GM18907 (cell line): Measurements from ENCODE around the gene VMP1.
"Not testable (repeated sequence)": the region's sequence is repeated elsewhere in the genome, so short reads cannot be mapped to it uniquely, and the experiment has no call there.

ENCODE experiments used
- ATAC-seq: cut with Tn5 transposase; IDR thresholded peaks from one replicate; pipeline ENCODE4 v1.9.1; 2021; ENCODE audit warnings: mild to moderate bottlenecking, moderate library complexity; ENCODE audit not compliant: unreplicated experiment

Gene VMP1

GRCh38 chr17:59806322-59806721 is 98.9 kb downstream of the VMP1 start:
- not testable (repeated sequence) for ATAC-seq

GRCh38 chr17:59807892-59808509 is 100.5 kb downstream of the VMP1 start:
- no peak for ATAC-seq

- ATAC-seq, result no peak
These were observed 103.4 kb downstream of the VMP1 start for GRCh38 chr17:59810894-59811153.

GRCh38 chr17:59811209-59811608 is 103.8 kb downstream of the VMP1 start:
- ATAC-seq, result no peak

DNA sequence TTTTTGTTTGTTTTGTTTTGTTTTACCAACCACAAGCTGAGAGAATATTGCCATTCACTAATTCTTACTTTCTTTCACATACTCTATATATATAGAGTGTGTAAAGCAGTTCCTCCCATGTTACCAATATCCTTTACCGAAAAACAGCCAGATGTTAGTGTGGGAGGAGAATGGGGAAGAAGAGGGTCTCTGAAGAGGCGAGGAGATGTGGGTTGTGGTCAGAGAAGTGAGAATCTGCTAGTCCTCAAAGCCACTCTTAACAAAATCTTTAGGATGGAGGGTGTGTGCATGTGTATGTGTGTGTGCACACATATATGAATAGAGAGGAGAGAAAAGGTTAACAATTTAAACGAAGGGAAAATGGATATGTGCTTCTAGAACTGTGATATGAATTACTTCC is 104.7 kb downstream of the VMP1 start:
- ATAC-seq, result no peak

DNA sequence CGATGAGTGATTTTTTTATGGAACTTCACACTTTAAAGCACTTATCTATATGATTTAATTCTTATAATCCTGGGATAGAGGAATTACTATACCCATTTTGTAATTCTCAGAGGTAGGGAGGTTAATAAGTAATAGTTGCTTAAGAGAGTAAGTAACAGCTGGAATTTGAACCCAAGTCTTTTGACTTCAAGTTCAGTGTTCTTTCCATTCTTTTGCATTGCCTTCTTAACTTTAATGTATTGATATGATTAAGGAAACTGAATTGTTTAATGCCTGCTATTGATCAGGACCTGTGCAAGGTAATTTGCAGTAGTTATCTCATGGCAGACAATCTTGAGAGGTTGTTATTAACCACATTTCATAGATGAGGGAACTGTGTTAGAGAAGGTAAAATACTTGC is 106.8 kb downstream of the VMP1 start:
- no peak for ATAC-seq

DNA sequence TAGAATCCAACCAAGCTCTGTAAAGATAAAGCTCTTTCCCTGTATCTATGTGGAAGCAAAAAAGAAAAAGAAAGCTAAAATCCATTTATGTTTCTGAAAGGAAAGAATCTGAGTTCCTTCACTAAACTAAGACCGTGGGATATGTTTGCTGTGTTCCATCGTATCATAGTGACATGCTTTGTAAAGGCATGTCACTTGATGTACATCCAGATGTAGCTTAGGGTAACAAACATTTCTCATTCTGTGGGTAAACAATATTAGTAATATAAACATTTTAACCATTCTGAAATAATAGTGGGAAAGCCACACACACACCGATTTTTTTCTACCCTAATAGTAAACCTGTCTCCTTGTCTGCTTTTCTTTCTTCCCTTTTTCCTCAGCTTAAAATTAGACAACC is 107.2 kb downstream of the VMP1 start:
- ATAC-seq, result no peak

DNA sequence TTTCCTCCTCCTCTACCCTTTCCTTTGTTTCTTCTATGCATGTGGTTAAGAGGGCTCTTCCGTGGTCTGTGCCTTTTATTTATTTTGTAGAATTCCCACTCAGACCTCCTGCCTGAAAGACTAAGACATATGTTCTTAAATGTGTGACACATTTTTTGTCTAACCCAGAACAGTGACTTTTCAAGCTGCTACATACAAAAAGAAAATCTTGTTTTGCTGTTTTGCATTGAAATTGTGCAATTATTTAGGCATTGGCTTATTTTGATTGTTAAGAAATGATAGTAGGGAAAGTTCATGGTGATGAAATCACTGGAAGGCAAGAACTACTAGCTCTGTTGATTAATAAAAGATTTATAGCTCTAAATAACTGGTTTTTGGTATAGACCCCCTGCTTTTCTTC is 108.5 kb downstream of the VMP1 start:
- ATAC-seq, result no peak

- ATAC-seq, result no peak
These were observed 118.3 kb downstream of the VMP1 start for GRCh38 chr17:59825533-59826322.

- no peak for ATAC-seq
These were observed 119.4 kb downstream of the VMP1 start for GRCh38 chr17:59826706-59827453.

DNA sequence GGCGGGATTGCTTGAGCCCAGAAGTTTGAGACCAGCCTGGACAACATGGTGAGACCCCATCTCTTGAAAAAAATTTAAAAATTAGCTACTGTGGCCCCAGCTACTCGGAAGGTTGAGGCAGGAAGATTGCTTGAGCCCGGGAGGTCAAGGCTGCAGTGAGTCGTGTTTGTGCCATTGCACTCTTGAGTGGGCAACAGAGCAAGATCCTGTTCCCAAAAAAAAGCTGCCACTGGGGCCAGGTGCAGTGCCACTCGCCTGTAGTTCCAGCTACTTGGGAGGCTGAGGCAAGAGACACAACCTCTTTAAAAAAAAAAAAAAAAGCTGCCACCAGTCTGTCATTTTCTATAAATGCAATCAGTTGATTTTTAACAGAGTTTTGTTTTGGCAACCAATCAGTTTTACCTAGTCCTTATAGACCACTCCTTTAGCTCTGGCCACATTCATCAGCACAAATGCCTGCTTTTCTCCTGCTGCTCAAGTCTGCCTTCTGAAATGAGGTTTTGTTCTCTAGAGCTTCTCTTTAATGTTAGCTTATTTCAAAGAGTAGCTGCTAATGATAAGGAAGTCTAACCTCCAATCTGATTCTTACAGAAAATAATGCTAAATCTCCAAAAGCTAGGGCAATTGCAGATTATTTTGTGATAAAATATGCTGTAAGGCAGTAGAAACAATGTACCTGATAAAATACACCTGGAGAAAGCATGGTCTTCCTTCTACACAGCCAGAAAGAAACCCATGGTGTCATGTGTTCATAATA is 120.4 kb downstream of the VMP1 start:
- ATAC-seq, result peak; percentile 32

GRCh38 chr17:59828478-59828760 is 121.0 kb downstream of the VMP1 start:
- no peak for ATAC-seq

GRCh38 chr17:59828819-59829216 is 121.4 kb downstream of the VMP1 start:
- peak; percentile 1 for ATAC-seq

DNA sequence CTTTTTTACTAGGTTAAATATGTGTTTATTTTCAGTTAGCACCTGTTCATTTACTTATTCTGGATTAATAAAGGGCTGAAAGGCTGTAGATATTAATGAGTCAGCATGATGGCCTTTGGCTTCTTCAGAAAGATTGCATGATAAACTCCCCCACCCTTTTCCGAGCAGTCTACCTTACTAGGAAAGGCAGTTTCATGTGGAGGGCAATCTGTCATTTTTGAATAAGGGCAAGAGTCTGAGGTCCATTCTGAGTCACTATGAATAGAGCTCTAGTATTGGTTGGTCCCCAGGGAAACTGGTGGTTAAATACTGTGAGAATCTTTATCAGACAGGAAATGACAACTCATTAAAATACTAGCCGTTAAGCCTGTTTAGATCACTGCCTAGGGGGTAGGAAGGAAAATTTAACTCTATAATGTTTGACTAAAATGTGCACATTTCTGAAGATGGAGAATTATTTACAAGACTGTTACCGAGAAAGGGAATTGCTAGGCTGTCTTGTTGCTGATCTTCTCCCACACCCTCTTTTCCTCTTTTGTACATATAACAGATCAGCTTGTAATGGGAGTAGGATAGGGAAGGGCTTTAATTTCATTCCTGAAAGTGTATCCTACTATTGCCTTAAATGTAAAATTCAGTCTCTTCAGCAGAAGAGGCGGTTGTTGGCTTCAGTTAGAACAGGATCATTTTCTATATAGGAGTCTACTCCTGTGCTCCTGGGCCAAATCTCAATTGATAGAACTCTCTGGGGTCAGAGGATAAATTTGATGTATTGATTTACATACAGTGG is 122.0 kb downstream of the VMP1 start:
- ATAC-seq, result peak; percentile 73

DNA sequence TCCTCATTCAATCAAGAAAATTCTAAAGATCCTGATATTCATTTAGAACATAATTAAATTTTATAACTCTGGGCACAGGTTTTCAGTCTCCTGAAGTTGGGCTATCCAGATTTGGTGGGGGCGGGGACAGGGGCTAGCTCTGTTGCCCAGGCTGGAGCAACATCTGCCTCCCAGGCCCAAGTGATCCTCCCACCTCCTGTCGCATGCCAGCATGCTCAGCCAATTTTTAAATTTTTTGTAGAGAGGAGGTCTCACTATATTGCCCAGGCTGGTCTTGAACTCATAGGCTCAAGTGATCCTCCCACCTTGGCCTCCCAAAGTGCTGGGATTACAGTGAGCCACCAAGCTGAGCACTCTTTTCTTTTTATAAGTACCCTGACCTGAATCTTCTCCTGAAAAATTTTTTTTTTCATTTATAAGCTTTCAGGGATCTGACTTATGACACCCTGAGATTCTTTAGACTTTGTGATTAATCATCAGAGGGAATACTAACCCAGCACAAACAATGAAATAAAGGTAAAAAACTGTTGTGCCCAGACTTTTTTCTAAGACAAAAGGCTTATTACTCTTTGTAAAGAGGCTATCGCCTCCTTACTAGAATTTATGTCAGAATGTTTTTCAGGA is 122.7 kb downstream of the VMP1 start:
- ATAC-seq, result no peak

- no peak for ATAC-seq
These were observed 123.5 kb downstream of the VMP1 start for GRCh38 chr17:59830846-59831486.

DNA sequence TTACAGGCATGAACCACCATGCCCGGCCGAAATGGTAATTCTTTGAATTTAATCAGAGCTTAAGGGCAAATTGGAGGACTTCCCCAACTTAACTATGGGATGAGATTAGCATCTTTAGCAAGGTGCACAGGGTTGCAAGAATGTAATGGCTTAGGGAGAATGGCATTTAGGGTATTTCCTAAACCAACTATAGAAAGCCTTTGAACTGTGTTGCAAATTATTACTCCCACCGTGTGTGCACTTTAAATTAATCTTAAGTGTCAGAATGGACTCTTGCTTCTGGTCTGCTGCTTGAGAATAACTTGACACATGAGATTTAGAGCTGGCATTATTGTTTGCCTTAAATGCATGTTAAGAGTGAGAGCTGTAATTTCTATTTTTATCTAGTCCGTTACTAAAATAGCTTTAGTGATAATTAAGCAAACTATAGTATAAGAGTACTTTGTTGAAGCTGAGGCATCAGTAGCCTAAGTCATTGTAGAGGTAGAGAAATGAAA is 125.5 kb downstream of the VMP1 start:
- no peak for ATAC-seq

DNA sequence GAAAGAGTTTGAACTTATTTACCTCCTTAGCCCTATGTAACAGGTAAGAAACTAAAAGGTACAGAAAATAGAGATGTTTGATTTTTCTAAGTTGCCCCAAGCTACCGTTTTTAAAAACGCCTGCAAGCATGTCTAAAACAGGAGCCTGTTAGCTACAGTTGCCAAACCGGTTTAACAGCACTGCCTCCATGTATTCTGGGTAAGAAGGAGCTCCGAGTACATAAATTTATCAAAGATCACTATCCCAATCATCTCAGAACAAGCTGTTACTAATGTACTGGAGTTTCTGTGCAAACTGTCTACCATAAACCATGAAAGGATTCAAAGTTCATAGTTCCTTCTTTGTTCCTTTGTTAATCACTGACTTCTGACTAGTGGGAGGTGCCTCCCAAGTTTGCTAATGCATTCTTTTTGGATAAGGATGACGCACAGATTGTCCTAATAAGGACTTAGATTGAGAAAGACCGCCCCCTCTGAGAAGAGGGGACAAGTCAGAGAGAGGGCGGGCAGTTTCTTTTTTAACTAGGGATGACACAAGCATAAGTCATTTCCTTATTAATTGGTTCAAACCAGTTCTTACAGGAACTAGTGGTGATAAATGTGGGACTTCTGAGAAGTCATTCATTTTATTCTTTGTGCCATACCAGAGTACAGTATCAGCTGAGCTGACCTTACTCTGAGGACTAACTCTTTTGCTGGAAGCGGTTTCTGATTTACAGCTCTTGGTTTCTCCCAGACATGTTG is 130.0 kb downstream of the VMP1 start:
- ATAC-seq, result peak; percentile 82
